Stimulated activated naive CD8-positive, alpha-beta T cell treated with anti-CD3 and anti-CD28 coated beads, Interleukin-15, Interleukin-2, amounts not matched to agents 100 ng/mL and 50 ng/mL, for 24 hours (primary cell): ENCODE results near the gene SEC63.

Experiments
- H3K27ac Mint-ChIP-seq: one replicate; pipeline ENCODE4 v1.8.0; 2021; ENCODE audit warnings: mild to moderate bottlenecking, mixed read lengths
- H3K27me3 Mint-ChIP-seq: one replicate; pipeline ENCODE4 v1.8.0; 2021; ENCODE audit warnings: mixed read lengths
- H3K36me3 Mint-ChIP-seq: one replicate; pipeline ENCODE4 v1.8.0; 2021; ENCODE audit warnings: low read depth, mixed read lengths
- H3K4me1 Mint-ChIP-seq: one replicate; pipeline ENCODE4 v1.8.0; 2021; ENCODE audit warnings: low read depth, mixed read lengths
- H3K4me3 Mint-ChIP-seq: one replicate; pipeline ENCODE4 v1.8.0; 2021; ENCODE audit warnings: mild to moderate bottlenecking, mixed read lengths
- H3K9me3 Mint-ChIP-seq: one replicate; pipeline ENCODE4 v1.8.0; 2021; ENCODE audit warnings: mixed read lengths

SEC63 gene

DNA sequence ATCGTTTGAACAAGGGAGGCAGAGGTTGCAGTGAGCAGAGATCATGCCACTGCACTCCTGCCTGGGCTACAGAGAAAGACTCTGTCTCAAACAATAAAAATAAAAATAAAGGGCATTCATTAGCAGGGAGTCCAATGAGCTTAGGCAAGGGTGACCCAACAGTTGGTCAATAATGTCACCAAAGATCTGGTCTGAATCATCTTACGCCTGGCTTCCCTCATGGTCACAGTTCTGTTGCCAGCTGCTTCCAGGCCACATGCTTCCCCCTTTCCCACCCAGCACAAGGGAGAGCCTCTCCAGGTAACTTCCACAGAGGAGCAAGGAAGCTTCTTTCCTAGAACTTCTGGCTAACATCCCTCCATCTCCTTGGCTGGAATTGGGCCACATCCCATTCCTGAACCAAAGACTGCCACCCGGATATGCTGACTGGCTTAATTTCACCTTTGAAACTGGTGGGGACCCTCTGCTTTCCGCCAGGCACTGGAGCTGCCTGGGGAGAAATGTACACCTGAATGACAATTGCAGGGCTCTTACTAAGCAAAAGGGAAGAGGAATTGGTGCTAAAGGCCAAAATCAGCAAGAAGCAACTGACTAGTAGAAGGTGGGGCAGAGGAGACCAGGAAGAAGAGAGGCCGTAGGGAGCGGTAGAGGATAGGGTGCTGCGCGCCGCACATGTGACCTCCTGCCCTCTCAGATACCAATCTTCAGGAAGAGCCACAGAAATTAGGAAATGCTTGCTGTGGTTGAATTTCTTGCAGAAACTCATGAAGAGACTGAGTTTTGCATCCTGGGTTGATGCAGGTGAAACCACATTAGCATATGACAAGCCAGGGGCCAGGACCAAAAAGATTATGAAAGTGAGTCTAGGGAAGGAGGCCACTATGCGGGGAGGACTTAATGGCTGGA, 125.6 kb downstream of the SEC63 start:
- H3K9me3 Mint-ChIP-seq, result no peaks in the 10 kb centered on the region
- peak overlapping the region; percentile 21 for H3K27ac Mint-ChIP-seq
- no peaks in the 10 kb centered on the region for H3K36me3 Mint-ChIP-seq
- no peaks in the 10 kb centered on the region for H3K27me3 Mint-ChIP-seq
- H3K4me1 Mint-ChIP-seq, result peaks cover 27% of the 10 kb centered on the region
- H3K4me3 Mint-ChIP-seq, result no peak overlapping the region

DNA sequence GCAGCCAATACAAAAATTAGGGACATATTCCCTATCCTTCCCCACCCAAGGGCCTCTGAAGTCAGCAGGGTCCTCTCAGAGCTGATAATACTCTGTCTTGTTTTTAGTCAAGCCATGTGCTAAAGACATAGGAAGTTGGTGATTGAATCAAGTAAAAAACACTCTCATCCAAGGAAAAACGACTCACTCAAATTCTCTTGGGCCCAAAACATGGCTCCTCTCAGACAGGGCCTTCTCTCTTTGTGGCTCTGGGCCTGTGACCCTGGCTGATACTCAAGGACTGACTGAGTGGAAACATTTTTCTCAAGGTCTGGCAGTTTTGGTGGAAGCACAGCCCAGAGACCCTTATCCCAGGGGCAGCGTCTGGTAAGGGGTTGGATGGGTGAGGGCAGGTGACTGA, 127.9 kb downstream of the SEC63 start:
- Mint-ChIP-seq H3K27ac (no peak overlapping the region), H3K4me3 (no peak overlapping the region), H3K36me3 (no peaks in the 10 kb centered on the region), H3K27me3 (no peaks in the 10 kb centered on the region), H3K9me3 (no peaks in the 10 kb centered on the region), H3K4me1 (peaks cover 37% of the 10 kb centered on the region)

DNA sequence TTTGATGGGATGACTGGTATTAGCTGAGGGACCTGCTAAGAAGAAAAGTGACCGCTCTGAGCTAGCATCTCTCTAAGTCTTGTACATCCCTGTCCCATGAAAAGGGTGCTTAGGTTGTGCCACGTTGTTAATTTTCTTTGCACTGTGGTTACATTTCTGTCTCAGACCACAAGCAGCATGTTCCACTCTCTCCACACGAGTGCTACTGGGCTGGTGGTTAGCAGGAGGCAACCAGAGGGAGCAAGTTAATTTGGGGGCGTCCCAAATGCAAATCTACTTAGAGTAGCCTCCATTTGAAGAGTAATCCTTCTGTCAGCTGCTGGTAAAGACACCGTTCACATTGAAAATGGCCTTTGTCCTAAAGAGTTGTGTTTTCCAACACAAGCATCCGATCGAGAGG, 130.5 kb downstream of the SEC63 start:
- H3K4me3 Mint-ChIP-seq, result peak overlapping the region; percentile 37
- no peaks in the 10 kb centered on the region for H3K9me3 Mint-ChIP-seq
- no peaks in the 10 kb centered on the region for H3K36me3 Mint-ChIP-seq
- H3K4me1 Mint-ChIP-seq, result peaks cover 55% of the 10 kb centered on the region
- peak overlapping the region; percentile 79 for H3K27ac Mint-ChIP-seq
- H3K27me3 Mint-ChIP-seq, result no peaks in the 10 kb centered on the region

DNA sequence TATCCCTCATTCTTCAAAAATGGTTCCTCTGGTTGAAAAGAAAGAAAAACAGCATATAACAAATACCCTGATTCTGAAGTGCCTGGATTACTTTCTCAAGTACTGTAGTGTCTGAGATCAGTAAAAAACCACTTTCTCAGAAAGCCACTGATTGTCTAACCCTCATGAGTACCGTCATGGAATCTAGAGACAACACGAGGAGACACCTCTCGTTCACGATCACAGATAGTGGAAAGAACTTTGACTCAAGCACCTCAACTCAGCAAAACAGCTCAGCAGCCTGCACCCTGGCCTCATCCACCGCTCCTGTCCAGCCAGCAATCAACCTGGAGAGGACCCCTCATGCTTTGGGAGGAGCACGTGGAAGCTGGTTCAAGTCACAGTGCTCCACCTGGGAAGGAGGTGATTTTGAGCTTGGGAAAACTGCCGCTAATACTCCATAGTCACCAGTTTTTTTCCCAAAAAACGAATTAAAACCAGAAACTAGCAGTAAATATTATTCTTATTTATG, 134.9 kb downstream of the SEC63 start:
- Mint-ChIP-seq H3K9me3 (no peaks in the 10 kb centered on the region), H3K27me3 (no peaks in the 10 kb centered on the region), H3K4me1 (peaks cover 85% of the 10 kb centered on the region), H3K27ac (peak overlapping the region; percentile 99), H3K4me3 (peak overlapping the region; percentile 92), H3K36me3 (no peaks in the 10 kb centered on the region)

DNA sequence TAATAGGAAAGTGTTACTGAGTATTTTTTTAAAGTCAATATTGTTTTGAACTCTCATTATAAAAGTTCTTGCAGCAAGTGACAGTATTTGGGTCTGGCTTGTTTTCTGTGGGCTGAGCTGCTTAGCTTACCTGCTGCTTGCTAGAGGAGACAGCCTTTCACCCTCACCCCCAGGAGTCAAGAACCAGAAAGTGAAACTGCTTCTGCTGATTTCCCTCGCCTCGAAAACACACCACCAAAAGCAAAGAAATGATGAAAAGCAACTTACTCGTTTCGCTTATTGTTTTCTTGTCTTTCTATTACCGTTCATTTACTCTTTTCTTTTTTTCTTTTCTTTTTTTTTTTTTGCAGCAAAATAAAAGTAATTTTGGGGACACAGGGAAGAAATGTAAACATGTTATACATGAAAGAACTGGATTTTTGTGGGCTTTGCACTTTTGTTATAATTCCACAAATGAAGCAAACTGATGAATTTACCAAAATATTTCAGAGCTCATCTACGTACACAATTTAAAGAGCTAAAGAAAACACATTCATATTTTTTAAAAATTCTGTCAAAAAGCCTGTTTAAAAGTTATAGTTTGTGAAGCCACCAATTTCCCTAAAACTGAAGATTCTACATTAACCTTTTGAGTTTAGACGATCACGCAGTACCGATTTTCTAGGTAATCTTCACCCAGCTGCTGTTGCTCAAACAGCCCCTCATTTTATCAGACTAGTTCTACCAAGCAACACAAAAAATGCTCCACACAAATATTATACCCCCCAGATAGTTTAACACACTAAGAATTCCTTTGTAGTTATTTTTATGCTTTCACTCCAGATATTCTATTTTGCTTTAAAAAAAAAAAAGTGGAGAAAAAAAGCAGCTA, 135.6 kb downstream of the SEC63 start:
- H3K27me3 Mint-ChIP-seq, result no peaks in the 10 kb centered on the region
- peak overlapping the region; percentile 92 for H3K4me3 Mint-ChIP-seq
- H3K4me1 Mint-ChIP-seq, result peaks cover 85% of the 10 kb centered on the region
- H3K36me3 Mint-ChIP-seq, result no peaks in the 10 kb centered on the region
- no peaks in the 10 kb centered on the region for H3K9me3 Mint-ChIP-seq
- H3K27ac Mint-ChIP-seq, result peak overlapping the region; percentile 99

DNA sequence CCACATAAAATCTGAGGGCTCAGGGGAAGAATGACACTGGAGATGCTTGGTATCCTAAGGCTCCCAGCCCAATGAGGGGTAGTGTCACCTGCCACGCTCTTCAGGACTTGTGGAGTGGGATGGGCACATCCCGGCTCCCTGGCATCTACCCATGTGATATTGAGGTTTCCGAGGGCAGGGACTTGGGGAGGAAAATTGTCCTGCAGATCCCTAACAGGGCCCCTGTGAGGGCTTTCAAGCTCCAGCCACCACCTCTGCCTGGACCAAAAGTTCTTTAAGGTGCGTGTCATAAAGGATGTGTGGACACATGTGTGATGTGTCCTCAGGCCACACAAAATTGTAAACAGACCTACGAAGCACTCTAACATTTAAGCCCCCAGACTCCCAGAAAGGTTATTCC, 136.4 kb downstream of the SEC63 start:
- Mint-ChIP-seq H3K27ac (peak overlapping the region; percentile 99), H3K27me3 (no peaks in the 10 kb centered on the region), H3K9me3 (no peaks in the 10 kb centered on the region), H3K4me1 (peaks cover 91% of the 10 kb centered on the region), H3K36me3 (no peaks in the 10 kb centered on the region), H3K4me3 (peak overlapping the region; percentile 92)

DNA sequence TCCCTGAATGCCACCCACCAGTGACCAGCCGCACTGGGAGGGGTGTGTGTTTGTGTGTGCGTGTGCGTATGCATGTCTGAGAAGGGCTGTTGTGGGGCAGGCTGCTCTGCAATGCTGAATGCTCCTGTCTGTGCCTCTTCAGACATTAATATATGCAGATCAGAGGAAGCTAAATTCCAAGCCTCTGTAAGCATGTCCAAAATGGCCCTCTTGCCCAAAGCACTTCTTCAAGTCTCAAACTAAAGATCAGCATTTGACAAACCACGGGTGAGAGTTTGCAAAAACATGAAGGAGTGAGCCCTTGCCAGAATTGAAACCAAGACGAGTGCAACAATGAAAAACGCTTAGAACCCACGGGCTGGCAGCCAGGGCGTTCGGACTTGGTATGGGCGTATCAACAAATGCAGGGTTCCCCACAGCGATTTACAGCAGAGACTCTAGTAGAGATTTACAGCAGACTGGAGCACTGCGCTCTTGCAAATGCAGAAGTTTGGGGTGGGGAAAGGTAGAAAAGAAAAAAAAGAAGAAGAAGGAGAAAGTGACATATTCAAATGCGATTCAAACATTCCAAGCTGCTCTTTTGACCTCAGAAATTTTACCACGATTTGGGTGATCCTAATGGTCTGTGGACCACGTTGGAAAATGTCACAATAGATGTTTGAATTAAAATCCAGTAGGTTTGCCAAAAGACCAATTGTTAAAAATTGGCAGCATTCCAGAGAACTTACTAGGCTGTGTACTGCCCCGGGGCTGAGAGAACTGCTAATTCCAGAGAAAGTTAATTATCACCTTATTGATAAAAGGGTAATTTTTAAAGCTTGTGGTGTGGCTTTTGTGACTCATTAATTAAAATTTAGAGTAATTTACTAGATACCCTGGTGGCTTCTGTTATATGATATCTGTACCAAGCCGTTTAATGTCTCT, 137.4 kb downstream of the SEC63 start:
- H3K4me3 Mint-ChIP-seq, result peak overlapping the region; percentile 92
- no peaks in the 10 kb centered on the region for H3K27me3 Mint-ChIP-seq
- peaks cover 96% of the 10 kb centered on the region for H3K4me1 Mint-ChIP-seq

DNA sequence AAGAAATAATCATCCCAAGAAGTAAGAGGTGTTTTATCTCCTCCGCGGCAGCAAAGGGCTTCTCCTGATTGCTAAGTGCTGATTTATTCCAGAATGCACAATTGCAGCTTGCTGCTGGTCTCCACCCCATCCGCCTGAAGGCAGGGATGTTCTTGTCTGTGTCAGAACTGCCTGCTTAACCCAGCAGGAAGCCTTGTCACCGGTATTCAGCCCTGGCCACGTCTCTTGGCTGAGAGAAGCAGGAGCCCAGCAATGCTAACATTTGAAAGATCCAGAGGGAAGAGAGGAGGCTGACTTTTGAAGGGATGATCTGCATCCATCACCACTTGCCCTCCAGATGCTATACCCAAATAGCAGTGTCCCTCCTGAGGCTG, 138.1 kb downstream of the SEC63 start:
- Mint-ChIP-seq H3K27ac (peak overlapping the region; percentile 99), H3K4me3 (peak overlapping the region; percentile 92), H3K36me3 (no peaks in the 10 kb centered on the region), H3K4me1 (peaks cover 94% of the 10 kb centered on the region), H3K9me3 (no peaks in the 10 kb centered on the region), H3K27me3 (no peaks in the 10 kb centered on the region)

More for the DNA sequence above, 137.4 kb downstream of the SEC63 start:
- peak overlapping the region; percentile 99 for H3K27ac Mint-ChIP-seq
- no peaks in the 10 kb centered on the region for H3K36me3 Mint-ChIP-seq
- no peaks in the 10 kb centered on the region for H3K9me3 Mint-ChIP-seq

DNA sequence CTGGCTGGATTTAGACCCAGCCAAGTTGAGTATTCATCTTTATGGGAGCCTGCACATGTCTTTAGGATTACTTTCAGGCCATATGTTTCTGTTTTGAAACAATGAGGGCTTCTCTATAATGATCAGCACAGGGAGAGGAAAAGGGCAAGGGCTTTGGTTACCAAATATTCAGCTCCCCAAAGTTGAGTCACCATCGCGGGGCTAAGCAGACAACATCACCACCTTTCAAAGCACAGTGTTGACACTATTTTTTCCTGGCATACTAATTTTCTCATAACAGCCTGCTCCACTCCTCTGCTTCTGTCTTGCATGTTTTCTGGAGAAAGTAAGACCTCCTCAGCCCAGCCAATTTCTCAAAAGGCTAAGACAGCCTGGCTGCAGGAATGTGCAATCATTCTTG, 138.8 kb downstream of the SEC63 start:
- Mint-ChIP-seq H3K4me3 (peak overlapping the region; percentile 92), H3K27ac (peak overlapping the region; percentile 99), H3K27me3 (no peaks in the 10 kb centered on the region), H3K4me1 (peaks cover 86% of the 10 kb centered on the region), H3K9me3 (no peaks in the 10 kb centered on the region), H3K36me3 (no peaks in the 10 kb centered on the region)

DNA sequence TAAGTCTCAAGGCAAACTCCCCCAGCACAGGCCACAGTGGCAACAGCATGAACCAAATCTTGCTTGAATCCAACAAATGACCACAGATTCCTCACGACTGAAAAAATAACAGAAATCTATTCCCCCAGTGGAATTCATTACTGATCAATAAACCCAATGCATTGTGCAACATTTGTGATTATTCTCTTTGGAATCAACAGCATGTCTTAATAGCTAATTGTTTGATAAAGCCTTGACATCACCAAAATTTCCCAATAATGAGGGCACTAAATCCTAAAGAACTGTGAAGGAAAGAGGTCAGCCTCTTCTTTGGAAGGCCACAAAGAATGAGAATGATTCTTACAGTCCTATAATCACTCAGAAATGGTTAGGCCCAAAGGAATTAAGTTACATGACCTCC, 139.7 kb downstream of the SEC63 start:
- peaks cover 82% of the 10 kb centered on the region for H3K4me1 Mint-ChIP-seq
- no peaks in the 10 kb centered on the region for H3K27me3 Mint-ChIP-seq
- peak overlapping the region; percentile 99 for H3K27ac Mint-ChIP-seq
- peak overlapping the region; percentile 63 for H3K4me3 Mint-ChIP-seq
- no peaks in the 10 kb centered on the region for H3K9me3 Mint-ChIP-seq
- no peaks in the 10 kb centered on the region for H3K36me3 Mint-ChIP-seq

DNA sequence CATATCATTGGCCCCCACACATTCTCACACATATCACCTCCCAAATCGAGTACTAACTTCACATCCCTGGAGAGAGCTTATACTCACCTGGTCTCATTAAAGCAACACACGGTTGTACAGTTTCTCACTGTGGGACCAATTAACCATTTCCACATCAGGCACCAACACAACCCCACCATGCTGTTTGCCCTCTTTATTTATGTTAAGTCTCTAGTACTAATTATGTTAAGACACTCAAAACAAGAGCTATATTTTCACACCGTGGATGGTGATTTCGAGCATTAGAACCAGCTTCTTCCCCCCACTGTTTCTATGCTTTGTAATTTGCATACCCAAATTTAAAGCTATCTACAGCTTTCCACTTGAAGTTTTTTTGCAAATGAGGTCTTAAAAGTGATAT, 140.2 kb downstream of the SEC63 start:
- H3K27me3 Mint-ChIP-seq, result no peaks in the 10 kb centered on the region
- peak overlapping the region; percentile 63 for H3K4me3 Mint-ChIP-seq
- no peaks in the 10 kb centered on the region for H3K36me3 Mint-ChIP-seq
- peaks cover 82% of the 10 kb centered on the region for H3K4me1 Mint-ChIP-seq
- H3K27ac Mint-ChIP-seq, result peak overlapping the region; percentile 99
- no peaks in the 10 kb centered on the region for H3K9me3 Mint-ChIP-seq
